ENCODE data around the gene UBTF. TPM values are rescaled to one million over a fixed set of nuclear protein-coding genes. Genes with fewer than 3 reads are reported as not detected.

The UBTF gene
- polyA plus RNA-seq, 2 of the 4 experiments (the other 2 are of a cell fraction), result 39.8 to 76.2 TPM

GRCh38 chr17:44219108-44219615 is 313 bp downstream of the UBTF start:
- no peaks in the 10 kb centered on the region for H3K9me3 ChIP-seq
- TF ChIP-seq NPAS2 (CRISPR knock-in tag; IDR thresholded peaks at IDR 0.05; ENCODE audit: borderline replicate concordance) (no peak), TP53 (CRISPR knock-in tag; IDR thresholded peaks at IDR 0.05) (peak; percentile 58; the same call in 1 of the 2 replicates), MAZ (IDR thresholded peaks at IDR 0.05; ENCODE audit: borderline replicate concordance, low read depth, low read length) (0 out of 2 replicates have a peak, but pooled peaks have one; percentile 37), RFX5 (IDR thresholded peaks at IDR 0.05) (0 out of 2 replicates have a peak, but pooled peaks have one; percentile 30), PHF8 (IDR thresholded peaks at IDR 0.05; ENCODE audit: borderline replicate concordance, low read depth) (peak; percentile 38; the same call in 1 of the 2 replicates), SREBF2 (IDR thresholded peaks at IDR 0.05) (no peak)
- ChIA-PET CTCF (interaction anchor here (0.5 to 11.1 kb wide), 9 partner anchors 10 to 372 kb away, joined by 3 to 135 read pairs (median 4); partner anchors contain the start of gene GRN), POLR2A (interaction anchor here (0.6 to 1.7 kb wide), 7 partner anchors 10 to 140 kb away, joined by 3 to 7 read pairs (median 4); partner anchors contain the start of genes ATXN7L3 and TMUB2)
- H3K4me1 ChIP-seq, result peaks cover 29% of the 10 kb centered on the region
- DNase-seq (ENCODE audit: low read depth in 1 of 2, low spot score in 1 of 2), result peak; percentile 74 to 81
- H3K4me2 ChIP-seq, result peak overlapping the region; percentile 86
- H3K27ac ChIP-seq, result peak overlapping the region; percentile 97 to 99
- FAIRE-seq, result no peak
- ATAC-seq, result peak; percentile 6 to 47
- WGBS (ENCODE audit: missing lambda C conversion rate), result 2% methylated on average over 17 of the region's 73 CpGs
- H3K4me3 ChIP-seq, result peak overlapping the region; percentile 89

- CTCF ChIA-PET, result interaction anchor here (0.6 to 11.1 kb wide), 13 partner anchors 10 to 207 kb away, joined by 3 to 246 read pairs (median 4); partner anchors contain the start of gene GRN
- Histone ChIP-seq H3K9me3 (no peaks in the 10 kb centered on the region), H3K4me3 (peak overlapping the region; percentile 89), H3K4me2 (peak overlapping the region; percentile 86), H3K27ac (peak overlapping the region; percentile 97 to 99), H3K4me1 (peaks cover 25% of the 10 kb centered on the region)
- FAIRE-seq (no peak), ATAC-seq (peak; percentile 10 to 38), DNase-seq (ENCODE audit: low read depth in 1 of 2, low spot score in 1 of 2) (peak; percentile 75 to 93)
- WGBS (ENCODE audit: missing lambda C conversion rate), result 2% methylated on average over 30 of the region's 89 CpGs
- POLR2A ChIA-PET, result interaction anchor here (0.6 to 1.7 kb wide), 14 partner anchors 10 to 607 kb away, joined by 3 to 6 read pairs (median 4); partner anchors contain the start of genes ATXN7L3, GPATCH8 and TMUB2
- TF ChIP-seq EHF (CRISPR knock-in tag; IDR thresholded peaks at IDR 0.05), result no peak
- no peak for TF ChIP-seq MAFK (IDR thresholded peaks at IDR 0.05; ENCODE audit: partially characterized antibody)
- no peak for TF ChIP-seq CBX8 (IDR thresholded peaks at IDR 0.05)
- TF ChIP-seq JUN (IDR thresholded peaks at IDR 0.05), result peak; percentile 67 to 86; a peak in 4 of 5 replicates
- no peak for TF ChIP-seq GATA3 (IDR thresholded peaks at IDR 0.05; ENCODE audit: borderline replicate concordance)
- no peak for TF ChIP-seq TP53 (CRISPR knock-in tag; IDR thresholded peaks at IDR 0.05)
- no peak for TF ChIP-seq ESRRA (IDR thresholded peaks at IDR 0.05; ENCODE audit: borderline replicate concordance, low read length)
- TF ChIP-seq HOXA7 (CRISPR knock-in tag; IDR thresholded peaks at IDR 0.05), result no peak
- no peak for TF ChIP-seq HEYL (CRISPR knock-in tag; IDR thresholded peaks at IDR 0.05)
- peak; percentile 90 for TF ChIP-seq MAX (IDR thresholded peaks at IDR 0.05)
- peak; percentile 39; the same call in 2 of the 3 replicates for TF ChIP-seq SMC3 (IDR thresholded peaks at IDR 0.05)
- TF ChIP-seq FOSL2 (IDR thresholded peaks at IDR 0.05), result no peak
- TF ChIP-seq FOSL2 (CRISPR knock-in tag; IDR thresholded peaks at IDR 0.05), result no peak
- no peak for TF ChIP-seq USF2 (IDR thresholded peaks at IDR 0.05)
- TF ChIP-seq RFX5 (IDR thresholded peaks at IDR 0.05), result no peak
- TF ChIP-seq RARB (CRISPR knock-in tag; IDR thresholded peaks at IDR 0.05), result no peak
- no peak for TF ChIP-seq RCOR1 (IDR thresholded peaks at IDR 0.05; ENCODE audit: low read depth, low read length)
- TF ChIP-seq ZSCAN20 (CRISPR knock-in tag; IDR thresholded peaks at IDR 0.05), result no peak
- no peak for TF ChIP-seq REST (IDR thresholded peaks at IDR 0.05)
- TF ChIP-seq EHMT2 (IDR thresholded peaks at IDR 0.05; ENCODE audit: low read depth), result no peak
- no peak for TF ChIP-seq KDM5A (IDR thresholded peaks at IDR 0.05)
- TF ChIP-seq HMGXB4 (CRISPR knock-in tag; IDR thresholded peaks at IDR 0.05; ENCODE audit: borderline replicate concordance), result no peak
- no peak for TF ChIP-seq CEBPB (IDR thresholded peaks at IDR 0.05)
- no peak for TF ChIP-seq EP300 (IDR thresholded peaks at IDR 0.05)
- peak; percentile 93 for TF ChIP-seq BCL3 (IDR thresholded peaks at IDR 0.05)
Observed at GRCh38 chr17:44218344-44219107, 949 bp downstream of the UBTF start.
